CD14-positive monocyte (primary cell): Measurements from ENCODE around the gene SNW1. TPM values are rescaled to one million over a fixed set of nuclear protein-coding genes. Genes with fewer than 3 reads are reported as not detected.
"Not testable (repeated sequence)": the region's sequence is repeated elsewhere in the genome, so short reads cannot be mapped to it uniquely, and the experiment has no call there.

Source experiments
- DNase-seq, 3 donors: peaks; one replicate each; pipeline ENCODE4 v3.0.0-alpha.2; 2011 to 2022
- H2AFZ ChIP-seq: 2 replicates; pipeline ENCODE4 v1.6.0; 2012; ENCODE audit warnings: mild to moderate bottlenecking, low read depth, low read length, inconsistent platforms; ENCODE audit not compliant: insufficient read depth, poor library complexity, severe bottlenecking
- H3K27ac ChIP-seq, 2 donors: 1 replicate in 1 of 2; 2 replicates in 1 of 2; pipeline ENCODE4 v1.5.1; 2012 to 2013; ENCODE audit warnings: low read length in 2 of 2, control low read depth in 1 of 2, inconsistent platforms in 1 of 2, low read depth in 1 of 2, mild to moderate bottlenecking in 1 of 2
- H3K27me3 ChIP-seq, 2 donors: one replicate each; pipeline versions ENCODE4 v1.6.0 to v1.6.1; 2011 to 2013; ENCODE audit warnings: low read length in 2 of 2; ENCODE audit not compliant: control insufficient read depth in 2 of 2, insufficient read depth in 2 of 2
- H3K36me3 ChIP-seq, 2 donors: replicated peaks in 1 of 2; 1 replicate in 1 of 2; 2 replicates in 1 of 2; pipeline versions ENCODE4 v1.5.1 to v1.6.1; 2012 to 2013; ENCODE audit warnings: low read length in 2 of 2, control low read depth in 1 of 2, inconsistent platforms in 1 of 2, mild to moderate bottlenecking in 1 of 2; ENCODE audit not compliant: insufficient read depth in 2 of 2, control insufficient read depth in 1 of 2
- H3K4me1 ChIP-seq, 2 donors: 1 replicate in 1 of 2; 2 replicates in 1 of 2; pipeline versions ENCODE4 v1.5.1 to v1.6.1; 2012 to 2013; ENCODE audit warnings: low read length in 2 of 2, control low read depth in 1 of 2, inconsistent platforms in 1 of 2, mild to moderate bottlenecking in 1 of 2, moderate library complexity in 1 of 2; ENCODE audit not compliant: insufficient read depth in 2 of 2, control insufficient read depth in 1 of 2
- H3K4me2 ChIP-seq: replicated peaks from 2 replicates; pipeline ENCODE3; 2012; ENCODE audit warnings: low read length, moderate library complexity, mild to moderate bottlenecking; ENCODE audit not compliant: poor library complexity, severe bottlenecking; ENCODE audit errors: extremely low read depth
- H3K4me3 ChIP-seq, 3 experiments: fragments of 200-600 bp in 1 of 3; sonication (generic) in 1 of 3; replicated peaks in 1 of 3; 1 replicate in 2 of 3; 2 replicates in 1 of 3; pipeline ENCODE4 v1.5.1; 2011 to 2013; ENCODE audit warnings: low read length in 3 of 3, mild to moderate bottlenecking in 3 of 3, control low read depth in 2 of 3, low read depth in 2 of 3, inconsistent platforms in 1 of 3, moderate library complexity in 1 of 3
- H3K79me2 ChIP-seq: 2 replicates; pipeline ENCODE4 v1.6.0; 2012; ENCODE audit warnings: mild to moderate bottlenecking, control low read depth, inconsistent platforms, low read length, moderate library complexity; ENCODE audit not compliant: insufficient read depth
- H3K9ac ChIP-seq: 2 replicates; pipeline ENCODE4 v1.6.0; 2017; ENCODE audit warnings: low read length, mild to moderate bottlenecking; ENCODE audit not compliant: insufficient read depth, poor library complexity, severe bottlenecking
- H3K9me3 ChIP-seq, 2 donors: replicated peaks in 1 of 2; 1 replicate in 1 of 2; 2 replicates in 1 of 2; pipeline versions ENCODE4 v1.5.1 to v1.6.1; 2012 to 2013; ENCODE audit warnings: low read length in 2 of 2, control low read depth in 1 of 2; ENCODE audit not compliant: control insufficient read depth in 1 of 2, insufficient read depth in 1 of 2
- H4K20me1 ChIP-seq: 2 replicates; pipeline ENCODE4 v1.6.0; 2012; ENCODE audit warnings: mild to moderate bottlenecking, low read length, control low read depth, moderate library complexity; ENCODE audit not compliant: insufficient read depth
- H3K27ac Mint-ChIP-seq, 7 donors: one replicate each; pipeline ENCODE4 v1.8.0; 2020; ENCODE audit warnings: mild to moderate bottlenecking in 7 of 7, mixed read lengths in 7 of 7, moderate library complexity in 6 of 7, inconsistent platforms in 2 of 7
- H3K27me3 Mint-ChIP-seq, 3 donors: one replicate each; pipeline ENCODE4 v1.8.0; 2021 to 2022; ENCODE audit warnings: low read depth in 3 of 3, mild to moderate bottlenecking in 3 of 3, mixed read lengths in 3 of 3, moderate library complexity in 3 of 3, inconsistent platforms in 1 of 3
- H3K36me3 Mint-ChIP-seq, 2 donors: one replicate each; pipeline ENCODE4 v1.8.0; 2020; ENCODE audit warnings: mixed read lengths in 2 of 2, inconsistent platforms in 1 of 2, mild to moderate bottlenecking in 1 of 2
- H3K4me1 Mint-ChIP-seq: one replicate; pipeline ENCODE4 v1.8.0; 2020; ENCODE audit warnings: mild to moderate bottlenecking, mixed read lengths
- H3K4me3 Mint-ChIP-seq, 2 donors: one replicate each; pipeline ENCODE4 v1.8.0; 2020; ENCODE audit warnings: mild to moderate bottlenecking in 2 of 2, mixed read lengths in 2 of 2, moderate library complexity in 1 of 2
- H3K9me3 Mint-ChIP-seq, 7 donors: one replicate each; pipeline ENCODE4 v1.8.0; 2020 to 2022; ENCODE audit warnings: mixed read lengths in 7 of 7, mild to moderate bottlenecking in 6 of 7, moderate library complexity in 6 of 7, inconsistent platforms in 2 of 7
- WGBS: methylation state at CpG from one replicate; pipeline ENCODE4 v1.1.5; 2013; ENCODE audit warnings: missing lambda C conversion rate; ENCODE audit not compliant: insufficient coverage; 5-methylcytosine and 5-hydroxymethylcytosine counted together
- intact Hi-C, 2 donors: fragments of 100-400 bp; cut with micrococcal nuclease; formaldehyde crosslinking; loops; one replicate each; pipeline versions ENCODE4 v1.15.0 to v1.15.1; 2023
- polyA plus RNA-seq, 3 donors: library from polyadenylated mRNA; depleted of rRNA in 1 of 3; unstranded in 2 of 3; stranded (reverse) in 1 of 3; fragments of 300-500 nt in 2 of 3; fragments of >200 nt in 1 of 3; fragmentation: Illumina TruSeq in 2 of 3; gene quantifications; 1 replicate in 2 of 3; 2 replicates in 1 of 3; pipeline ENCODE4 v1.2.3, GENCODE V29; 2012 to 2021
- TF ChIP-seq, protein P1 (sequence below): fragments of 200-600 bp; IDR thresholded peaks from one replicate; pipeline ENCODE4 v1.8.0; 2022; ENCODE audit warnings: antibody characterized with exemption, mild to moderate bottlenecking

SNW1 gene
- polyA plus RNA-seq, 3 donors = 17.4 to 74.6 (median 50.6) TPM

DNA sequence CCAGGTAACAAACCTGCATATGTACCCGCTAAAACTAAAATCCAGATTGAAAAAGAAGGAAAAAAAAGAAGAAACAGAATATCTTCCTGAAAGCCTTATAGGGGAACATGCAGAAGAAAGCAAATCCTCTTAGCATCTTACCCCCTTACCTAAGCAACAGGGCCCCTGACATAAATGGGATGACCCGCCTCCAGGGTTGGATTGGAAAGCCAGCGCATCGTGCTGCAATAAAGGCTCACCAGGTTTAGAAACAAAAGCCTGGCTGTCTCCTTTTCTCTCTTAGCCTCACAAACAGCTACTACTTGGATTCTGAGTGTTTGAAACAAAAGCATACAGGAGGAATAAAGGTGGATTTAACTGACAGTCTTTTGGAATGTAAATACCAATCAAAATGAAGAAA, 25.2 kb upstream of the SNW1 start:
- no peak overlapping the region for H2AFZ ChIP-seq
- Mint-ChIP-seq H3K36me3 (no peaks in the 10 kb centered on the region), H3K27ac (no peak overlapping the region), H3K4me3 (no peak overlapping the region), H3K4me1 (no peaks in the 10 kb centered on the region), H3K9me3 (no peaks in the 10 kb centered on the region), H3K27me3 (peaks cover 2 to 12% (median 3%) of the 10 kb centered on the region in 3 donors)
- H3K9me3 ChIP-seq = no peaks in the 10 kb centered on the region
- intact Hi-C loops = no loop called here
- H3K4me1 ChIP-seq = no peaks in the 10 kb centered on the region
- no peak overlapping the region for H3K4me3 ChIP-seq
- TF ChIP-seq, protein P1, sequence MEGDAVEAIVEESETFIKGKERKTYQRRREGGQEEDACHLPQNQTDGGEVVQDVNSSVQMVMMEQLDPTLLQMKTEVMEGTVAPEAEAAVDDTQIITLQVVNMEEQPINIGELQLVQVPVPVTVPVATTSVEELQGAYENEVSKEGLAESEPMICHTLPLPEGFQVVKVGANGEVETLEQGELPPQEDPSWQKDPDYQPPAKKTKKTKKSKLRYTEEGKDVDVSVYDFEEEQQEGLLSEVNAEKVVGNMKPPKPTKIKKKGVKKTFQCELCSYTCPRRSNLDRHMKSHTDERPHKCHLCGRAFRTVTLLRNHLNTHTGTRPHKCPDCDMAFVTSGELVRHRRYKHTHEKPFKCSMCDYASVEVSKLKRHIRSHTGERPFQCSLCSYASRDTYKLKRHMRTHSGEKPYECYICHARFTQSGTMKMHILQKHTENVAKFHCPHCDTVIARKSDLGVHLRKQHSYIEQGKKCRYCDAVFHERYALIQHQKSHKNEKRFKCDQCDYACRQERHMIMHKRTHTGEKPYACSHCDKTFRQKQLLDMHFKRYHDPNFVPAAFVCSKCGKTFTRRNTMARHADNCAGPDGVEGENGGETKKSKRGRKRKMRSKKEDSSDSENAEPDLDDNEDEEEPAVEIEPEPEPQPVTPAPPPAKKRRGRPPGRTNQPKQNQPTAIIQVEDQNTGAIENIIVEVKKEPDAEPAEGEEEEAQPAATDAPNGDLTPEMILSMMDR = no peak
- H3K36me3 ChIP-seq = no peaks in the 10 kb centered on the region
- no CpG with 5 or more reads among the region's 4 CpGs for WGBS
- no peaks in the 10 kb centered on the region for H3K27me3 ChIP-seq
- no peak overlapping the region for H3K27ac ChIP-seq
- no peaks in the 10 kb centered on the region for H3K79me2 ChIP-seq
- H3K9ac ChIP-seq = no peak overlapping the region
- H3K4me2 ChIP-seq = no peak overlapping the region
- DNase-seq = no peak
- no peaks in the 10 kb centered on the region for H4K20me1 ChIP-seq

DNA sequence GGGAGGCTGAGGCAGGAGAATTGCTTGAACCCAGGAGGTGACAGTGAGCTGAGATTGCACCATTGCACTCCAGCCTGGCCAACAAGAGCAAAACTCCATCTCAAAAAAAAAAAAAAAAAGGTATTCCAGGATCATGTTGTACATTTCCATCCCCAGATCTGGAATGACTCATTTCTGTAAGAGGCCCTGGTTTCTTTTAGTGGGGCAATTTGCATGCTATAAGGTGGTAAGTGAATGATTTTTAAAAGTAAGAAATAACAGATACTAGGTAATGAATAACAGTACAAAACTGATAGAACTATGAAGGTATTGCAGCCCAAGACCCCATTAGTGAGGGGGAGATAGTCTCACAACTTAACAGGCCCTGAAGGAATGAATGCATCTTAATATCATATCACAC, 21.2 kb upstream of the SNW1 start:
- Mint-ChIP-seq H3K4me3 (no peak overlapping the region), H3K36me3 (no peaks in the 10 kb centered on the region), H3K9me3 (no peaks in the 10 kb centered on the region), H3K27me3 (peaks cover 0 to 4% (median 2%) of the 10 kb centered on the region in 3 donors), H3K27ac (no peak overlapping the region), H3K4me1 (no peaks in the 10 kb centered on the region)
- H3K27ac ChIP-seq = no peak overlapping the region
- no peak for DNase-seq
- H4K20me1 ChIP-seq = no peaks in the 10 kb centered on the region
- TF ChIP-seq, protein P1 = no peak
- no peaks in the 10 kb centered on the region for H3K27me3 ChIP-seq
- H2AFZ ChIP-seq = no peak overlapping the region
- no peak overlapping the region for H3K9ac ChIP-seq
- no peak overlapping the region for H3K4me2 ChIP-seq
- H3K36me3 ChIP-seq = no peaks in the 10 kb centered on the region
- intact Hi-C loops = no loop called here
- no peaks in the 10 kb centered on the region for H3K9me3 ChIP-seq
- no peak overlapping the region for H3K4me3 ChIP-seq
- H3K79me2 ChIP-seq = no peaks in the 10 kb centered on the region
- H3K4me1 ChIP-seq = no peaks in the 10 kb centered on the region

DNA sequence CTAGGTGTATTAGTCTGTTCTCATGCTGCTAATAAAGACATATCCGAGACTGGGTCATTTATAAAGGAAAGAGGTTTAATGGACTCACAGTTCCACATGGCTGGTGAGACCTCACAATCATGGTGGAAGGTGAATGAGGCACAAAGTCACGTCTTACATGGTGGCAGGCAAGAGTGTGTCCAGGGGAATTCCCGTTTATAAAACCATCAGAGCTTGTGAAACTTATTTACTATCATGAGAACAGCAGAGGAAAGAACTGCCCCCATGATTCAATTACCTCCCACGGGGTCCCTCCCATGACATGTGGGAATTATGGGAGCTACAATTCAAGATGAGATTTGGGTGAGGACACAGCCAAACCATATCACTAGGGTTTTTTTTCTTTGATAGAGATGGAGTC, 13.0 kb upstream of the SNW1 start:
- WGBS = 100% methylated on average over 1 of the region's 4 CpGs
- H3K36me3 Mint-ChIP-seq, H3K27ac Mint-ChIP-seq, H3K79me2 ChIP-seq, H3K4me3 ChIP-seq, H3K4me1 Mint-ChIP-seq, H2AFZ ChIP-seq, H4K20me1 ChIP-seq, intact Hi-C loops, H3K36me3 ChIP-seq, H3K9me3 Mint-ChIP-seq, H3K4me2 ChIP-seq, H3K27ac ChIP-seq, H3K9ac ChIP-seq, H3K27me3 Mint-ChIP-seq, H3K27me3 ChIP-seq, DNase-seq, H3K4me1 ChIP-seq, H3K9me3 ChIP-seq, H3K4me3 Mint-ChIP-seq: not testable (repeated sequence)
